Panc1 (cell line): Measurements from ENCODE around the gene CDCA4.
"Not testable (repeated sequence)": the region's sequence is repeated elsewhere in the genome, so short reads cannot be mapped to it uniquely, and the experiment has no call there.

Experiments used
- CTCF ChIP-seq: fragments of 450-650 bp; IDR thresholded peaks from 2 replicates; pipeline ENCODE4 v1.5.1; 2017; ENCODE audit warnings: mild to moderate bottlenecking
- TCF7L2 ChIP-seq: IDR thresholded peaks from 2 replicates; pipeline ENCODE4 v1.6.1; 2011; ENCODE audit warnings: mild to moderate bottlenecking, low read depth, low read length, inconsistent platforms

DNA sequence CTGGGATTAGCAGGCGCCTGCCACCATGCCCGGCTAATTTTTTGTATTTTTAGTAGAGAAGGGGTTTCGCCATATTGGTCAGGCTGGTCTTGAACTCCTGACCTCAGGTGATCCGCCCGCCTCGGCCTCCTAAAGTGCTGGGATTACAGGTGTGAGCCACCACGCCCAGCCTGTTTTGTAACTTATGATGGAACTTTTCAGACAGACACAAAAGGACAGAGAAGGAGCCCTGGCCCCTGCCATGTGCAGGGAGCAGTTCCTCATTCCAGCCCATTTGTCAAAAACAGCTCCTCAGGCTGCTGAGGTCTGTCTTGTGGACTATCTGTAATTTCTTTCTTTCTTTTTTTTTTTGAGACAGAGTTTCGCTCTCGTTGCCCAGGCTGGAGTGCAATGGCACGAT is 42.6 kb upstream of the CDCA4 start:
- not testable (repeated sequence) for TF ChIP-seq CTCF, TCF7L2
